Activated CD4-positive, alpha-beta T cell treated with anti-CD3 and anti-CD28 coated beads, Interleukin-2, Interleukin-6, amounts not matched to agents 100 ng/mL and 50 ng/mL, durations not matched to agents 16 hours and 8 hours (primary cell): ENCODE measurements around the gene BCL2.
"Not testable (repeated sequence)": the region's sequence is repeated elsewhere in the genome, so short reads cannot be mapped to it uniquely, and the experiment has no call there.

ENCODE experiments used
- DNase-seq: peaks from one replicate; pipeline ENCODE4 v3.0.0-alpha.2; 2020

BCL2 gene

DNA sequence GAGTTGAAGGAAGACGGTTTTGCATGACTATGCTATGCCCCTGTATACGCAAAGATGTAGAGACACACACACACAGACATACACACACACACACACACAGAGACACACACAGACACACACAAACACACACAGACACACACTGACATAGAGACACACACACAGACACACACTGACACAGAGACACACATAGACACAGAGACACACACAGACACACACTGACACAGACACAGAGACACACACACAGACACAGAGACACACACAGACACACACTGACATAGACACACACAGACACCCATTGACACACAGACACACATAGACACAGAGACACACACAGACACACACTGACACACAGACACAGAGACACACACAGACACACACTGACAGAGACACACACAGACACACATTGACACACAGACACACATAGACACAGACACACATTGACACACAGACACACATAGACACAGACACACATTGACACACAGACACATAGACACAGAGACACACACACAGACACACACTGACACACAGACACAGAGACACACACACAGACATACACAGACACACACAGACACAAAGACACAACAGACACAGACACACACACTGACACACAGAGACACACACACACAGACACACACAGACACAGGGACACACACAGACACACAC lies 121.3 kb downstream of the BCL2 start:
- DNase-seq = no peak

DNA sequence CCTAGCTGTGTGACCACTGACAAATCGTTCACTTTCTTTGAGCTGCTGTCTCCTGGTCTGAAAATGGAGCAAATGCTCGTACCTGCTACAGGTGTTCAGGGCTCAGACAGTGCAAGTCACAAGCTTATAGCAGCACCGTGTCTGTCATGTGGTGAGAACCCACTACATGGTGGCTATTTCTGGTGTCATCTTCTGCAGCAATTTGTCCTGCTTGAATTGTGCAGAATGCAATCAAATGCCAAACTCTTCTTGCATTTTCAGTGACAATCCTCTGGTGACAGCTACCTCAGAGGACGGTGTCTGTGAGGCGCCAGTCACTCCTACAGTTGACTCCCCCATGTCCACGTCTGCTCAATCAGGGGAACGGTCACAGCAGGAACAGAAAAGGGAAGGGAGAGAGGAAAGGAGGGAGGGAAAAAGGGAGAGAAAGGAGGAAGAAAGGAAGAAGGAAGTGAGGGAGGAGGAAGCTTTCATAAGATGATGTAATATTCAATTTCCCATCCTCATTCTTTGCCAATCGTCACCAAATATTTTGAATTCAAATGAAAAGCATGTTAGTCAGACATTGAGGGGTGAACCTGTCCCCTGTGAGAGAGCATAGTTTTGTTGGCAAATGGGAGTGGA lies 122.2 kb downstream of the BCL2 start:
- DNase-seq = no peak

- DNase-seq = no peak
These were observed 124.0 kb downstream of the BCL2 start for GRCh38 chr18:63195326-63196159.

DNA sequence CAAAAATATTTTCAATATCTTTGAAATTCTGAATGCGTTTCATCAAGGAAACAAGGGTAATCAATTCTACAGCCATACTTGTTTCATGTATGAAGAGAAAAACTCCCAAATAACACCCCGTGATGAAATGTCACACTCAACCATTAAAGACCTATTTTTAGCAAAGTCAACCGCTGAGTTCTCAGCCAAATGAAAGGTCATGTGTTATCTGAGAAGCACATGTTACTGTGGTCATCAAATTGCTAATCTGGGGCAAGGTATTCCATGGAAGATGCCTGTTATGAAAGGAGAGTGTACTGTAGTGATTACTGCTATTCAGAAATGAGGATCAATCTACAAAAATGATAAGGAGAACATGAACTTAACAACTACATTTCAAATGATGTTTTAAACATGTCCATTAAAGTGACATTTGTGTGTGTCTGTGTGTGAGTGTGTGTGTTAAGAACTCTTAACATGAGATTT lies 126.7 kb downstream of the BCL2 start:
- no peak for DNase-seq

- no peak for DNase-seq
These were observed 127.3 kb downstream of the BCL2 start for GRCh38 chr18:63192126-63192884.

GRCh38 chr18:63191413-63191812 lies 128.2 kb downstream of the BCL2 start:
- DNase-seq = no peak

GRCh38 chr18:63190838-63191237 lies 128.7 kb downstream of the BCL2 start:
- DNase-seq = not testable (repeated sequence)

- DNase-seq = no peak
These were observed 129.8 kb downstream of the BCL2 start for GRCh38 chr18:63189817-63190216.

GRCh38 chr18:63189041-63189440 lies 130.5 kb downstream of the BCL2 start:
- no peak for DNase-seq

DNA sequence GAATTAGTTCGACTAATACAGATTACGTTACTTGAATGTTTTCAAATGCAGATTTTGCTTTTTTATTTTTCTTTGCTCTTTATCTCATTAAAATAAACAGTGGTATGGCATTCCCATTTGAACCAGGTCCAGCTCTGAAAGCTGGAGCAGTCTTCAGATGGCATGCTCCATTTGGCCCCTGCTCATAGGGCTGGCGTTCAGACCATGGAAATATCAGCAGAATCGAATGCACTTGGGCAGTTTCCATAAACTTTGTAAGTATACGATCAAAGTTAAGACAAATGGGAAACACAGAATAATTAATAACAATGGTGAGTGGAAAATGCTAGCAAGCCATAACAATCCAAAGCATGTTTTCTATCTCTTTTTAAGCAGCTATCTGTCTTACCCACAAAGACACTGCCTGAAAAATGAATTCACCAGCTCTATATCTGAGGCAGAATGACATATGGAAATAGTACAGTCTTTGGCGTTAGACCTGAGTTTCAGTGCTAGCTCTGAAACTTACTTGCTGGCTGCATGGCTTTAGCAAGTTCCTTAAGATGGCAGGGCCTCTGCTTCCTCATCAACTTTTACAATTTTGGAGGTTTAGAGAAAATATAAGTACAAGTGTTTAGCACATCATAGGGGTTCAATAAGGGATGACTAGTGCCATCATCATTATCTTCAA lies 131.6 kb downstream of the BCL2 start:
- no peak for DNase-seq

DNA sequence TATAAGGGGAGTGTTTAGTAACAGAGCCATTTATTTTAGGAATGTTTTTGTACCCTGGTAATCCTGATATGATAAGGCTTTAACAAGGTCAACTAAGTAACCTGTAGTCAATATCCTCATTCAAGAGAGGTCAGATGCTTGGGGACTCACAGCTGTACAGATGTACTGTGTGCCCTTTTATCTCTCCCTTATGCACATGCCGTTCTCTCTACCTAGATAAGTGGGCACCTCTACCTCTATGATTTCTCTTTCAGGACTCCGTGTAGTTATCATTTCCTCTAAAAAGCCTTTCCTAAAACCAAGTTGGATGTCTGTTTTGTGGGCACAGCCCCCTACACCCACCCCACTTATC lies 132.4 kb downstream of the BCL2 start:
- no peak for DNase-seq

DNA sequence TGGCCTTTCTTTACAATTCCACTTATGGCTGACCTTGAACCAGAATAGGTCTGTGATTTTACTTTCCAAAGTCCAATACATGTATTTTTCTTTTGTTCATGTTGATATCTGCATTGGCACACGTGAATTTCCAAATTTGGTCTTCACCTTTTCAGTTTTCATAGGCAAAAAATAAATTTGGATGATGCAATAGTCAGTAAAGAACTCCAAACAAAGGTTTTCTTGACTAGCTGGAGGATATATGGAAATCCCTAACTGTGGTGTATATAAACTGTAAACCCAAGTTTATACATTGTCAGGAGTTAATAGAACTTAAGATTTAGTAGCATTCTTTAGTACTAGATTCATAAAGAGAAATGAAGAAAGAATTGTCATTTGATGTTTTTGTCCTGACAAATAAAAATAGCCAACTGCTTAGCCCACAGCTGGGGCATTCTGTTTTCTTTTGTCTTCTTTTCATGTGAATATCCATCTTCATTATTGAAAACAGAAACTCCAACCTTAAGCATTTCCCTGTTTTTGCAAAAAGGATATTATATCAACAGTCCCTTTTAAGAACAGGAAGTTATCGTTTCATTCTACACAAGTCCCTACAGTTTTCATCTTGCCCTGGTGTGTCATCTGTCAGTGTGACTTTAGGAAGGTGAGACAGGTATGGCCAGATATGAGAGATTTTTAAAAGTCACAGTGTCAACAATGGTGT lies 132.9 kb downstream of the BCL2 start:
- DNase-seq = no peak

DNA sequence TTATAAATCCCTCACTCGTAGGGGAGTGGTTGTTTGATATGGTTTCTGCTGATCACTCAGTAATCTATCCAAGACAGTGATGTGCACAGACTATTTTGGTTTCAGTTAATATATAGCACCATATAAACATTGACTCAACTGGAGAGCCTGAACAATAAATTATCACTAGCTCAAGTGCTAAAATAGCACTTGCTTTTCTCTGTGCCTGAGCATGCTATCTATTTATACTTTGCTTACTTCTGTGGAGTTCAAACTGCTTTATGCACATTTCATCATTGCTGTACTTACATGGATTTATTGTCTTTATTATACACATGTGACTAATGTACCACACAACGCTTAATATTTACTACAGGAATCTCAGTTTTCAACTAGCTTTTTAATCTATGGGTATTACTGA lies 133.6 kb downstream of the BCL2 start:
- DNase-seq = no peak

DNA sequence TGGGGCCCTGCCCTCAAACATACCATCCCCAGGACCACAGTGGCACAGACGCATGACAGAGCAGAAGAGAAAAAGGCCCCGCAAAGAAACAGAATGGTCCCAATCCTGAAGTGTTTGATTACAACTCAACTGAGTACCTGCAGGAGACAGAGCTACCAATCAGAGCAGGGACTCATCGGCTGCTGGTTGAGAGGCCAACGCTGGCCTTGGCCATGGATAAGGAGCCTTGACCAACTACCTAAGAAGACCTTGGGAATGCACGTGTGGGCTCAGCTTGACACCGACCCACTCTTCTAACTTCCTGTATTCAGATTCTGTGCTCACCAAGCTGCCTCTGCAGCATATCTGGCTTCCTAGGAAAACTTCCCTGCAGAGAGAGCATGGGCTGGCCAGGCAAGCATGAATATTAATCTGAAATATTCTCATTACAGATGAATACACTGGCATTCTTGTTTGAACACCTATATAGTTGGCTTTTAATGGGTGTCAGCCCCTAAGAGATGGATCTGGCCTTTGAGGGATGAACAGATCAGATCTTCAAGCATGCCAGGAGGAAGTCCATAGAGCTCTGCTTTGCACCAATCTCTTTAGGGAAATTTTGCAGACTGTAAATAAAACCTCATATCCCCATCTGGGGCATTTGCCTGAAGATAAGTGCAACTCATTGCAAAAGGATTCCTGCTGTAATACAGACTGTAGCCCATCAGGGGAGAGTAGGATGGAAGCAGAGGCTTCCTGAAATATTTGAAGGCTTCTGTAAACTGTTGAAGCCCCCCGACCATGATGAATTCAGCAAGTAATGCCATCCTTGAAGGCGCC lies 135.4 kb downstream of the BCL2 start:
- no peak for DNase-seq

- DNase-seq = no peak
These were observed 136.2 kb downstream of the BCL2 start for GRCh38 chr18:63183378-63183777.

GRCh38 chr18:63182861-63183260 lies 136.7 kb downstream of the BCL2 start:
- no peak for DNase-seq

GRCh38 chr18:63182310-63182772 lies 137.2 kb downstream of the BCL2 start:
- DNase-seq = no peak

DNA sequence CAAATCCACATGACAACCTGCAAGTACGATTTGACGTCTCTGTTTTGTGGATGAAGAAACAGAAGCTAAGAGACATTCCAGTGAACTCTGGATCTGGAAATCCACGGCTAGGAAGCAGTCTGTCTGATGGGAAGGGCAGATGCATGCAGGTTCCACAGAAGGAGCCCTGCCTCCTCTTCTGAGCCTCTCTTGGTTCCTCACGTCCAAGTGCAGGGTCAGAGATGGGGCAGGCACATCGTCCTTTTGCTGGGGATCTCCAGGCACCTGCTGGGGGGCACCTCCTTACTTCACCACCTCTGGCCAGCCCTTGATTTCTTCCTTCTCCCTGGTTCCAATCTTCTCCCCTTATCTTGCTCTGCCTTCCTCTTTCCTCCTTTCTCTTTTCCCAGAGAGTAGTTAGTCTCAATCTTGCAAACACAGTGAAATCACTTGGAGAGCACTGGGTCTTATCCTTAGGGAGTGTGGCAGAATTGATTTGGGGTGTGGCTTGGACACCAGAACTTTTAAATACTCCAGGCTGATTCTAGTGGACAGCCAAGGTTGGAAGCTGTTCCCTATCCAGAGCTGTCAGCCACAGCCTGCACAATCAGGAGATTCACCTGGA lies 137.8 kb downstream of the BCL2 start:
- DNase-seq = no peak

GRCh38 chr18:63180971-63181376 lies 138.6 kb downstream of the BCL2 start:
- DNase-seq = peak; percentile 89

DNA sequence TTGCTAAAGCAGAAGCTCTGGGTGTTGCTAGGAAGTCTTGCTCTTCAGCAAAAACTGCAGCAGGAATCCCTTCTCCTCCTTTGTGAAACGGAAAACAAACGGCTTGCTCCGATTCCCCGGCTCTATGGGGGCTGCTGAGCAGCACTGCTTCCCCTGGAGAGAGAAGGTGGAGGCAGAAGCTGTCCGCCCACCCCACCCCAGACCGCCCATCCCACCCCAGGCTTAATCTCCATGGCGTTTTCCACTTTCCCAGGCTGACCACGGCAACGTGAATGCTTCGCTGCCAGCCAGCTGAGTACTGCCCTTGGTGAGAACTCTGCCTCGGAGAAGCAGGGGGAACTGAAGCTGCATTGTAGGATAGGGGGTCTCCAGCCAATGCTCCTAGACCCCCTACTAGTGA lies 139.2 kb downstream of the BCL2 start:
- no peak for DNase-seq

GRCh38 chr18:63179422-63179821 lies 140.1 kb downstream of the BCL2 start:
- DNase-seq = no peak
